Measurements from ENCODE around the gene YPEL2.

The YPEL2 gene

DNA sequence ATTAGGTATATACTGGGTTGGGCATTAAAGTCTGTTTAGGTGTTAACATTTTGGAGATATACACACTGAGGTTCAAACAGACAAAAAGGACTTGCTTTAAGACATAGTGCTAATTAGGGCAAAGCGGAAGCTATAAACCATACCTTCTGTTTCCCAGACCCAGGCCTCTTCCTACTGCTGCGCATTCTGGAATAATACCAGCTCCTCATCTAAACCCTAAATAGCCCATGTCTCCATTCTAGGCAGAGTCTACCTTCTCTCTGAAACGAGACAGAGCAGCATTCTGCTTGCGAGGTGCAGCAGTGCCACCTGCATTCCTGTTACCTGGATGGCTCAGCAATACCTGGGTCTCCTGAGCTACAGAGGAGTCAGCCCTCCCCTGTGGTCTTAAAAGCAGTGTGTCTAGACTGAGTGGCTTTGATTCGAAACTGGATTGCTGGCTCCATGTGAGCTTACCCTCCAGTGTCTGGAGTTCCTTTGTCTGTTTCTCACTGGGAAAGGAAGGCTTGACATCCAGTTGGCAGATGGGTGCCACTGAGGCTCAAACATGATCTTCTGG lies 6.4 kb downstream of the YPEL2 start:
- Histone ChIP-seq H3K4me1 (ENCODE audit: insufficient read depth, low read length) (peaks cover 23% of the 10 kb centered on the region), H3K36me3 (ENCODE audit: insufficient read depth, low read length) (no peaks in the 10 kb centered on the region), H3K27me3 (ENCODE audit: insufficient read depth, low read length) (no peaks in the 10 kb centered on the region), H3K4me3 (ENCODE audit: low read length) (no peak overlapping the region), H3K9me3 (ENCODE audit: low read length) (peaks cover 2% of the 10 kb centered on the region), H2AFZ (ENCODE audit: low read depth, low read length) (no peak overlapping the region)

DNA sequence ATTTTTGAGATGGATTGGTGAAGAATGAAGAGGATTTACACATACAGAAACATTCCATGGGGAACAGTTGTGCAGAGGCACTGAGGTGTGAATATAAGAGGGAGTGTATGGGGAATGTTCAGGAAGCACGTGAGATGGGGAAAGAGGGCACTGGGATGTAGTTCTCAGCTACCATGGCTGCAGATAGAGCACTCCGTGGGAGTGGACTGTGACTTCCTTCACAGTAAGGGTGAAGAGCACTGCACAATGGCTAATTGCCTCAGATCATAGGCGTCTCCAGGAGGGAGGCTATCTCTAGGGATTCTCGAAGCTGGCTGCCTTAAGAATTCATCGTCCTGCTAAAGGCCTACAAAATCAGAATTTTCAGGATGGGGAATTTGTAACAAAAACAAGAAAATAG lies 7.0 kb downstream of the YPEL2 start:
- no peak overlapping the region for H2AFZ ChIP-seq (ENCODE audit: low read depth, low read length)
- H3K9me3 ChIP-seq (ENCODE audit: low read length) = peaks cover 2% of the 10 kb centered on the region
- H3K36me3 ChIP-seq (ENCODE audit: insufficient read depth, low read length) = no peaks in the 10 kb centered on the region
- H3K27me3 ChIP-seq (ENCODE audit: insufficient read depth, low read length) = no peaks in the 10 kb centered on the region
- H3K4me1 ChIP-seq (ENCODE audit: insufficient read depth, low read length) = peaks cover 16% of the 10 kb centered on the region
- no peak overlapping the region for H3K4me3 ChIP-seq (ENCODE audit: low read length)

GRCh38 chr17:59341922-59342321 lies 10.5 kb downstream of the YPEL2 start:
- Histone ChIP-seq H3K27me3 (ENCODE audit: insufficient read depth, low read length) (no peaks in the 10 kb centered on the region), H3K4me1 (ENCODE audit: insufficient read depth, low read length) (peaks cover 4% of the 10 kb centered on the region), H3K9me3 (ENCODE audit: low read length) (peaks cover 2% of the 10 kb centered on the region), H3K36me3 (ENCODE audit: insufficient read depth, low read length) (no peaks in the 10 kb centered on the region), H3K4me3 (ENCODE audit: low read length) (no peak overlapping the region), H2AFZ (ENCODE audit: low read depth, low read length) (no peak overlapping the region)

- Histone ChIP-seq H2AFZ (ENCODE audit: low read depth, low read length) (no peak overlapping the region), H3K36me3 (ENCODE audit: insufficient read depth, low read length) (no peaks in the 10 kb centered on the region)
Measured at GRCh38 chr17:59342681-59343131, 11.3 kb downstream of the YPEL2 start.

GRCh38 chr17:59345476-59345875 lies 14.0 kb downstream of the YPEL2 start:
- Histone ChIP-seq H3K9me3 (ENCODE audit: low read length) (no peaks in the 10 kb centered on the region), H3K4me3 (ENCODE audit: low read length) (no peak overlapping the region), H3K36me3 (ENCODE audit: insufficient read depth, low read length) (no peaks in the 10 kb centered on the region)

More at GRCh38 chr17:59342681-59343131, 11.3 kb downstream of the YPEL2 start:
- H3K9me3 ChIP-seq (ENCODE audit: low read length) = peaks cover 2% of the 10 kb centered on the region
- H3K27me3 ChIP-seq (ENCODE audit: insufficient read depth, low read length) = no peaks in the 10 kb centered on the region
- H3K4me3 ChIP-seq (ENCODE audit: low read length) = no peak overlapping the region
- H3K4me1 ChIP-seq (ENCODE audit: insufficient read depth, low read length) = peaks cover 4% of the 10 kb centered on the region

GRCh38 chr17:59346341-59346740 lies 14.9 kb downstream of the YPEL2 start:
- Histone ChIP-seq H3K27me3 (ENCODE audit: insufficient read depth, low read length) (no peaks in the 10 kb centered on the region), H3K4me3 (ENCODE audit: low read length) (no peak overlapping the region), H2AFZ (ENCODE audit: low read depth, low read length) (no peak overlapping the region), H3K4me1 (ENCODE audit: insufficient read depth, low read length) (peaks cover 14% of the 10 kb centered on the region), H3K36me3 (ENCODE audit: insufficient read depth, low read length) (no peaks in the 10 kb centered on the region), H3K9me3 (ENCODE audit: low read length) (no peaks in the 10 kb centered on the region)

More at GRCh38 chr17:59345476-59345875, 14.0 kb downstream of the YPEL2 start:
- Histone ChIP-seq H2AFZ (ENCODE audit: low read depth, low read length) (no peak overlapping the region), H3K4me1 (ENCODE audit: insufficient read depth, low read length) (peaks cover 9% of the 10 kb centered on the region), H3K27me3 (ENCODE audit: insufficient read depth, low read length) (no peaks in the 10 kb centered on the region)

DNA sequence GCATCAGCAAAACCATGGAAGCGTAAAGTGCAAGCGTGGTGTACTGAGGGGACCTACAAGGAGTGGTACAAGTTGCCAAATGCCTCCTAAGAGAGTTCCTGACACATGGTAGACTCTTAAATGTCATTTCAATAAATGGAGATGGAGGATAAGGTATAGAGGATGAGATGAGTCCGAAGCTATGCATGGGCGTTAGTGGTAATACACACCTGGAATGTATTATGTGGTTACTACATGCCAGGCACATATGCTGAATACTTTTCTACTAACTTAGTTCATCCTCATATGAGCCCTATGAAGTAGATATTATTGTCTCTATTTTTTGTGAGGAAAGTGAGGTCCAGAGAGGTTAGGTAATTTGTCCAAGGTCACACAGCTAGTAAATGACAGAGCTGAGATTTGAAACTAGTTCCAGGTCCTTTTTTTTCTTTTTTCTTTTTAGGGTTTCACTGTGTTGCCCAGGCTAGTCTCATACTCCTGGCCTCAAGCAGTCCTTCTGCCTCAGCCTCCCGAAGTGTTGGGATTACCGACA lies 15.5 kb downstream of the YPEL2 start:
- no peaks in the 10 kb centered on the region for H3K27me3 ChIP-seq (ENCODE audit: insufficient read depth, low read length)
- H3K4me1 ChIP-seq (ENCODE audit: insufficient read depth, low read length) = peaks cover 13% of the 10 kb centered on the region
- H3K36me3 ChIP-seq (ENCODE audit: insufficient read depth, low read length) = no peaks in the 10 kb centered on the region
- H2AFZ ChIP-seq (ENCODE audit: low read depth, low read length) = no peak overlapping the region
- no peak overlapping the region for H3K4me3 ChIP-seq (ENCODE audit: low read length)
- H3K9me3 ChIP-seq (ENCODE audit: low read length) = no peaks in the 10 kb centered on the region

- H3K9me3 ChIP-seq (ENCODE audit: low read length) = no peaks in the 10 kb centered on the region
- no peak overlapping the region for H2AFZ ChIP-seq (ENCODE audit: low read depth, low read length)
- H3K4me1 ChIP-seq (ENCODE audit: insufficient read depth, low read length) = peaks cover 10% of the 10 kb centered on the region
- H3K4me3 ChIP-seq (ENCODE audit: low read length) = no peak overlapping the region
- no peaks in the 10 kb centered on the region for H3K36me3 ChIP-seq (ENCODE audit: insufficient read depth, low read length)
- no peaks in the 10 kb centered on the region for H3K27me3 ChIP-seq (ENCODE audit: insufficient read depth, low read length)
Measured at GRCh38 chr17:59347975-59348391, 16.5 kb downstream of the YPEL2 start.

GRCh38 chr17:59349178-59349577 lies 17.7 kb downstream of the YPEL2 start:
- Histone ChIP-seq H3K36me3 (ENCODE audit: insufficient read depth, low read length) (peaks cover 4% of the 10 kb centered on the region), H3K27me3 (ENCODE audit: insufficient read depth, low read length) (no peaks in the 10 kb centered on the region), H3K4me3 (ENCODE audit: low read length) (no peak overlapping the region), H3K4me1 (ENCODE audit: insufficient read depth, low read length) (peaks cover 10% of the 10 kb centered on the region), H3K9me3 (ENCODE audit: low read length) (peaks cover 3% of the 10 kb centered on the region), H2AFZ (ENCODE audit: low read depth, low read length) (no peak overlapping the region)

DNA sequence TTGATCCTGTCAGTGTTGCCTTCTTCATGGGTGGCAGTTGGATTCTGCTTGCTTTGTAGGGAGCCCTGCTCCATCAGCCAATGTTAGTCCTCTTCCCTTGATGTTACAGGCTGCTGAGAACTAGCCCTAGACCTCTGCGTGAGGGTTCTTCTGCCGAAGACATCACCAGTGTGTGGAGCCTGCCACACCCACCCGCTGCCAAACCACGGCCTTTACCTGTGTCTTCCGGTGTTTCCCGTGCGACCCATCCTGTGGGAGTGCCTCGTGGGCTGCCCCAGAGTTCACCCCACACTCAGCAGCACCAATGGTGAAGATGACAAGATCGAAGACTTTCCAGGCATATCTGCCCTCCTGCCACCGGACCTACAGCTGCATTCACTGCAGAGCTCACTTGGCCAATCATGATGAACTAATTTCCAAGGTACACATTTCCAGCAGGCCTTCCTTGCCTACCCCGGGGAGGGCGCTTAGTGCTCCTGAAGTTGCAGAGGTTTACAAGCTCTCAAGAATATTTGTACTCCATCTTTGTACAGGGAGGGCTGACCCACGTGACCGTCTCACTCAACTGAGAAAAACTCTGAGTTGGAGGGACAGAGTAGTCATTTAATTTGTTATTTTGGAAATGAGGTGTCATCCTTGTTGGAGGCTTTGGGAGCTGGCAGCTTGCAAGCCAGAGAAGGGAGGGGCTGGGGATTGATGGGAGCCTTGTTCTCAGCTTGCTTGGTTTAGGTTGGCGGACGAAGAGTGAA lies 21.8 kb downstream of the YPEL2 start:
- Histone ChIP-seq H3K27me3 (ENCODE audit: insufficient read depth, low read length) (no peaks in the 10 kb centered on the region), H2AFZ (ENCODE audit: low read depth, low read length) (no peak overlapping the region), H3K4me1 (ENCODE audit: insufficient read depth, low read length) (peaks cover 10% of the 10 kb centered on the region), H3K9me3 (ENCODE audit: low read length) (peaks cover 3% of the 10 kb centered on the region), H3K4me3 (ENCODE audit: low read length) (no peak overlapping the region), H3K36me3 (ENCODE audit: insufficient read depth, low read length) (peaks cover 4% of the 10 kb centered on the region)

- Histone ChIP-seq H3K9me3 (ENCODE audit: low read length) (peaks cover 3% of the 10 kb centered on the region), H2AFZ (ENCODE audit: low read depth, low read length) (no peak overlapping the region), H3K4me1 (ENCODE audit: insufficient read depth, low read length) (peaks cover 10% of the 10 kb centered on the region), H3K27me3 (ENCODE audit: insufficient read depth, low read length) (no peaks in the 10 kb centered on the region), H3K36me3 (ENCODE audit: insufficient read depth, low read length) (peaks cover 4% of the 10 kb centered on the region), H3K4me3 (ENCODE audit: low read length) (no peak overlapping the region)
Measured at GRCh38 chr17:59353936-59354755, 22.7 kb downstream of the YPEL2 start.

DNA sequence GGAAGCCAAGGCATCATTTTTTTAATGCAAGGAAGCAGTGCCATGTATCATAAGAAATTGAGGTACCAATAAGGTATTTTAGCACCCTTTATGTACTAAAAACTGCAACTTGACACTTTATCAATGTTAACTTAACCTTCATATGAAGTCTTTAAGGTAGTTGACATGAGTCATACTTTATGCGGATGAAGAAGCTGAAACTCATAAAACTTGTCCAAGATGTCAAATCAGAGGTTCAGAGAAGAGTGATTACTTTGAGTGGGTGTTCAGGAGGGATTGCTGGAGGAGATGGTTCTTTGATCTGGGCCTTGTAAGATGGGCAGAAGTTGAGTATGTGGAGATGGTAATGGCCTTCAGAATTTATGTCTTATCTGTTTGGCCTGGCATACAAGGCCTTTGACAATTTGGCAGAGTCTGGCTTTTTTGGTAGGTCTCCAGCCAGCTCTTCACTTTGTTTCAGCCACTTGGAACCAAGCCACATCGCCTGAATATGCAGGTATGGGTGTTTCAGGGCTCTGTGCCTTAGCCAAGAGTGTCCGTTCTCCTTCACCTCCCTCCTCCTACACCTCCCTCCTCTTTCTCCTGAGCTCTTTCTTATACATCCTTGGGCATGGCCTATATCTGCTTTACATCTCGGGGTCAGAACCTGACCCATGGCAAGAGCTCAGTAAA lies 23.7 kb downstream of the YPEL2 start:
- H3K27me3 ChIP-seq (ENCODE audit: insufficient read depth, low read length) = no peaks in the 10 kb centered on the region
- peaks cover 3% of the 10 kb centered on the region for H3K9me3 ChIP-seq (ENCODE audit: low read length)
- H3K36me3 ChIP-seq (ENCODE audit: insufficient read depth, low read length) = peaks cover 4% of the 10 kb centered on the region
- H2AFZ ChIP-seq (ENCODE audit: low read depth, low read length) = no peak overlapping the region
- peaks cover 9% of the 10 kb centered on the region for H3K4me1 ChIP-seq (ENCODE audit: insufficient read depth, low read length)
- H3K4me3 ChIP-seq (ENCODE audit: low read length) = no peak overlapping the region
